K562 (cell line): ENCODE measurements around the gene YTHDC1. TPM values are rescaled to one million over a fixed set of nuclear protein-coding genes. Genes with fewer than 3 reads are reported as not detected.

ENCODE experiments used
- ATAC-seq: fragments of 200-7000 bp; cut with Tn5 transposase; 3 replicates; pipeline ENCODE4 v1.9.1; 2020; ENCODE audit warnings: moderate library complexity
- BruUV-seq: library from RNA; stranded (reverse); fragments of 400-500 nt; replicated peaks from 2 replicates; lab custom pipeline; 2021; lab: Mats Ljungman, UMichigan
- CTCF ChIA-PET: fragments of 300-600 bp; formaldehyde crosslinking; extraction: SDS; loops from one replicate; lab custom pipeline; 2021; ENCODE audit warnings: low intra/inter-chr PET ratio; lab: Yijun Ruan, JAX
- POLR2A ChIA-PET: fragments of 300-600, 350-650 bp; sonication (Branson Sonifier 250); formaldehyde crosslinking; extraction: SDS; loops from one replicate; lab custom pipeline; 2021; ENCODE audit warnings: antibody characterized with exemption, inconsistent platforms; lab: Yijun Ruan, JAX
- DNase-seq, 4 experiments: peaks; one replicate each; pipeline versions ENCODE4 v3.0.0 to v3.0.0-alpha.2; 2011 to 2018; ENCODE audit warnings: low spot score in 3 of 4, mixed read lengths in 3 of 4; ENCODE audit errors: extremely low read depth in 1 of 4
- FAIRE-seq: peaks from 2 replicates; lab custom pipeline; 2011; peaks lifted over from hg19 to GRCh38; lab: Jason Lieb, UNC
- H2AFZ ChIP-seq: 2 replicates; pipeline ENCODE4 v1.6.0; 2011; ENCODE audit warnings: low read depth, low read length, control low read depth, inconsistent platforms
- H3K27ac ChIP-seq: fragments of 200-600 bp; 3 replicates; pipeline ENCODE4 v1.8.0; 2011; ENCODE audit warnings: low read depth, mild to moderate bottlenecking, control low read depth, inconsistent platforms, low read length, moderate library complexity, mixed read lengths; ENCODE audit errors: extremely low read depth
- H3K27me3 ChIP-seq, 2 experiments: fragments of 300-600 bp in 1 of 2; 2 replicates in 1 of 2; 3 replicates in 1 of 2; pipeline versions ENCODE4 v1.6.0 to v1.8.0; 2011; ENCODE audit warnings: inconsistent platforms in 2 of 2, low read length in 2 of 2, mild to moderate bottlenecking in 1 of 2, mixed read lengths in 1 of 2, moderate library complexity in 1 of 2; ENCODE audit not compliant: control insufficient read depth in 2 of 2, insufficient read depth in 2 of 2
- H3K36me3 ChIP-seq: fragments of 300-600 bp; 3 replicates; pipeline ENCODE4 v1.8.0; 2011; ENCODE audit warnings: mild to moderate bottlenecking, low read length, inconsistent platforms; ENCODE audit not compliant: control insufficient read depth, insufficient read depth
- H3K4me1 ChIP-seq, 2 experiments: fragments of 200-600 bp in 1 of 2; replicated peaks in 1 of 2; 2 replicates in 1 of 2; 3 replicates in 1 of 2; pipeline versions ENCODE4 v1.5.1 to v1.8.0; 2011; ENCODE audit warnings: inconsistent platforms in 2 of 2, low read length in 2 of 2, mild to moderate bottlenecking in 1 of 2, mixed read lengths in 1 of 2, moderate library complexity in 1 of 2; ENCODE audit not compliant: control insufficient read depth in 2 of 2, insufficient read depth in 2 of 2
- H3K4me2 ChIP-seq: 2 replicates; pipeline ENCODE4 v1.6.1; 2011; ENCODE audit warnings: low read length, control low read depth, inconsistent platforms, mixed read lengths; ENCODE audit not compliant: insufficient read depth
- H3K4me3 ChIP-seq: fragments of 200-600 bp; sonication (generic), shearing (Covaris generic); 2 replicates; pipeline ENCODE4 v1.5.1; 2016; ENCODE audit warnings: control low read depth, inconsistent platforms
- H3K79me2 ChIP-seq: fragments of 200-600 bp; 3 replicates; pipeline ENCODE4 v1.8.0; 2011; ENCODE audit warnings: low read length, inconsistent platforms; ENCODE audit not compliant: control insufficient read depth, insufficient read depth
- H3K9ac ChIP-seq, 2 experiments: 2 replicates each; pipeline versions ENCODE4 v1.6.0 to v1.6.1; 2011; ENCODE audit warnings: low read depth in 2 of 2, low read length in 2 of 2, control low read depth in 1 of 2, inconsistent platforms in 1 of 2, mild to moderate bottlenecking in 1 of 2, mixed read lengths in 1 of 2; ENCODE audit not compliant: insufficient read depth in 1 of 2
- H3K9me1 ChIP-seq: one replicate; pipeline ENCODE4 v1.6.0; 2011; ENCODE audit warnings: inconsistent platforms, mild to moderate bottlenecking, low read length, moderate library complexity; ENCODE audit not compliant: control insufficient read depth, insufficient read depth
- H3K9me3 ChIP-seq: replicated peaks from 2 replicates; pipeline ENCODE4 v1.5.1; 2011; ENCODE audit warnings: low read depth, low read length, inconsistent platforms; ENCODE audit not compliant: control insufficient read depth, insufficient read depth
- H4K20me1 ChIP-seq: replicated peaks from 2 replicates; pipeline ENCODE4 v1.6.1; 2011; ENCODE audit warnings: low read length, inconsistent platforms, mixed read lengths; ENCODE audit not compliant: control insufficient read depth, insufficient read depth
- CBX8 ChIP-seq: fragments of 200-600 bp; sonication (generic); IDR thresholded peaks from 2 replicates; pipeline ENCODE4 v1.6.1; 2012; ENCODE audit warnings: borderline replicate concordance, mixed run types, low read depth, mild to moderate bottlenecking, moderate library complexity, mixed read lengths, low read length, control low read depth, inconsistent platforms; ENCODE audit not compliant: poor library complexity, severe bottlenecking; ENCODE audit errors: extremely low read depth
- ERF ChIP-seq: fragments of 450-650 bp; formaldehyde crosslinking; IDR thresholded peaks from 2 replicates; pipeline ENCODE4 v1.4.0; 2020; ENCODE audit warnings: mild to moderate bottlenecking, mixed read lengths
- ETV1 ChIP-seq: fragments of 450-650 bp; conservative IDR thresholded peaks from 2 replicates; pipeline ENCODE4 v1.6.1; 2016; ENCODE audit warnings: missing genetic modification characterization, control low read depth, low read depth, missing compliant biosample characterization
- HNRNPH1 ChIP-seq: fragments of 200-400 bp; formaldehyde crosslinking; optimal IDR thresholded peaks from 2 replicates; pipeline ENCODE3; 2017; ENCODE audit warnings: low read depth, mild to moderate bottlenecking, low read length, moderate library complexity
- MCM5 ChIP-seq: fragments of 450-650 bp; IDR thresholded peaks from 2 replicates; pipeline ENCODE4 v1.6.1; 2016; ENCODE audit warnings: low read depth
- MEF2A ChIP-seq: IDR thresholded peaks from 2 replicates; pipeline ENCODE4 v1.6.1; 2011; ENCODE audit warnings: low read depth, mild to moderate bottlenecking, low read length, moderate library complexity; ENCODE audit not compliant: control insufficient read depth
- MIER1 ChIP-seq: fragments of 450-650 bp; IDR thresholded peaks from 2 replicates; pipeline ENCODE4 v1.6.1; 2016; ENCODE audit warnings: antibody characterized with exemption, mild to moderate bottlenecking, low read depth
- SIRT6 ChIP-seq: IDR thresholded peaks from one replicate; pipeline ENCODE4 v1.6.1; 2012; ENCODE audit warnings: low read depth, mild to moderate bottlenecking, control low read depth, inconsistent platforms, low read length, moderate library complexity
- ZNF140 ChIP-seq: fragments of 250-450 bp; sonication (Bioruptor Pico); IDR thresholded peaks from 2 replicates; pipeline ENCODE4 v1.8.0; 2021; ENCODE audit warnings: moderate library complexity, mild to moderate bottlenecking, inconsistent platforms
- ZNF668 ChIP-seq: fragments of 250-450 bp; sonication (Bioruptor Pico); IDR thresholded peaks from 2 replicates; pipeline ENCODE4 v1.8.0; 2022; ENCODE audit warnings: mild to moderate bottlenecking, inconsistent platforms
- WGBS: fragments of 100-300 bp; shearing (Covaris generic); methylation state at CpG from one replicate; pipeline ENCODE4 v1.1.6; 2016; ENCODE audit warnings: low coverage, mixed read lengths; ENCODE audit not compliant: insufficient coverage; ENCODE audit errors: missing lambda C conversion rate; 5-methylcytosine and 5-hydroxymethylcytosine counted together
- in situ Hi-C: fragments of 300-500 bp; cut with MboI; formaldehyde crosslinking; loops from 4 replicates; pipeline ENCODE4 v1.15.0; 2018; ENCODE audit warnings: inconsistent platforms, mixed read lengths
- intact Hi-C: fragments of 100-400 bp; cut with micrococcal nuclease; formaldehyde crosslinking; loops from 2 replicates; pipeline ENCODE4 v1.14.2; 2022
- polyA plus RNA-seq, 8 experiments: library from polyadenylated mRNA; depleted of rRNA in 4 of 8; stranded (reverse) in 5 of 8; unstranded in 3 of 8; fragments of >200 nt; fragmentation: Nextera tagmentation in 2 of 8; fragmentation: Illumina TruSeq in 1 of 8; extraction: Ambion mirVana in 2 of 8; extraction: Trizol in 1 of 8; gene quantifications; 2 replicates each; pipeline versions ENCODE4 v1.2.1 to v1.2.3, GENCODE V29; 2011 to 2014; ENCODE audit warnings: inconsistent platforms in 1 of 8, missing spikeins in 1 of 8
- total RNA-seq, 7 experiments: library from RNA; depleted of rRNA in 6 of 7; stranded (reverse); fragments of >200 nt in 6 of 7; fragmentation: Illumina TruSeq in 2 of 7; extraction: Trizol in 2 of 7; gene quantifications; 2 replicates each; pipeline versions ENCODE4 v1.2.1 to v1.2.3, GENCODE V29; 2011 to 2021; ENCODE audit warnings: low replicate concordance in 1 of 7
- TF ChIP-seq, protein P1 (sequence below): fragments of 250-450 bp; sonication (Bioruptor Pico); IDR thresholded peaks from 2 replicates; pipeline ENCODE4 v1.5.0; 2021; ENCODE audit warnings: mild to moderate bottlenecking, moderate library complexity
- TF ChIP-seq, protein P2 (sequence below), 2 experiments: fragments of 250-450 bp in 1 of 2; fragments of 450-650 bp in 1 of 2; sonication (Bioruptor Pico) in 1 of 2; IDR thresholded peaks; 2 replicates each; pipeline versions ENCODE4 v1.6.1 to v1.8.0; 2016 to 2021; ENCODE audit warnings: mild to moderate bottlenecking in 2 of 2, moderate library complexity in 2 of 2, missing compliant biosample characterization in 1 of 2, missing genetic modification characterization in 1 of 2

YTHDC1 gene
- total and polyA plus RNA-seq, 9 of the 15 experiments (the other 6 are each of a cell fraction or from before 2014, with no cell fraction given): 9.8 to 65.4 (median 51.7) TPM

GRCh38 chr4:68272380-68272779 lies 77.5 kb downstream of the YTHDC1 start:
- Histone ChIP-seq H3K9me1 (no peaks in the 10 kb centered on the region), H3K36me3 (no peaks in the 10 kb centered on the region), H2AFZ (no peak overlapping the region), H3K9ac (no peak overlapping the region), H3K79me2 (no peaks in the 10 kb centered on the region), H3K27me3 (no peaks in the 10 kb centered on the region), H3K4me2 (no peak overlapping the region), H4K20me1 (no peaks in the 10 kb centered on the region), H3K27ac (no peak overlapping the region), H3K9me3 (peaks cover 5% of the 10 kb centered on the region; the same call in 1 of the 2 replicates), H3K4me3 (no peak overlapping the region), H3K4me1 (peaks cover 0 to 5% of the 10 kb centered on the region in 2 experiments; a peak in 2 of 5 replicates)
- intact Hi-C loops: loop anchor here (5.0 kb wide), 1 partner anchor 225 kb away; no protein-coding TSS in a partner anchor
- TF ChIP-seq HNRNPH1 (no peak), MEF2A (no peak), MIER1 (no peak), CBX8 (no peak), SIRT6 (no peak), ERF (no peak), ZNF668 (no peak), MCM5 (no peak), ETV1 (tag) (no peak), ZNF140 (no peak)
- TF ChIP-seq, protein P1, sequence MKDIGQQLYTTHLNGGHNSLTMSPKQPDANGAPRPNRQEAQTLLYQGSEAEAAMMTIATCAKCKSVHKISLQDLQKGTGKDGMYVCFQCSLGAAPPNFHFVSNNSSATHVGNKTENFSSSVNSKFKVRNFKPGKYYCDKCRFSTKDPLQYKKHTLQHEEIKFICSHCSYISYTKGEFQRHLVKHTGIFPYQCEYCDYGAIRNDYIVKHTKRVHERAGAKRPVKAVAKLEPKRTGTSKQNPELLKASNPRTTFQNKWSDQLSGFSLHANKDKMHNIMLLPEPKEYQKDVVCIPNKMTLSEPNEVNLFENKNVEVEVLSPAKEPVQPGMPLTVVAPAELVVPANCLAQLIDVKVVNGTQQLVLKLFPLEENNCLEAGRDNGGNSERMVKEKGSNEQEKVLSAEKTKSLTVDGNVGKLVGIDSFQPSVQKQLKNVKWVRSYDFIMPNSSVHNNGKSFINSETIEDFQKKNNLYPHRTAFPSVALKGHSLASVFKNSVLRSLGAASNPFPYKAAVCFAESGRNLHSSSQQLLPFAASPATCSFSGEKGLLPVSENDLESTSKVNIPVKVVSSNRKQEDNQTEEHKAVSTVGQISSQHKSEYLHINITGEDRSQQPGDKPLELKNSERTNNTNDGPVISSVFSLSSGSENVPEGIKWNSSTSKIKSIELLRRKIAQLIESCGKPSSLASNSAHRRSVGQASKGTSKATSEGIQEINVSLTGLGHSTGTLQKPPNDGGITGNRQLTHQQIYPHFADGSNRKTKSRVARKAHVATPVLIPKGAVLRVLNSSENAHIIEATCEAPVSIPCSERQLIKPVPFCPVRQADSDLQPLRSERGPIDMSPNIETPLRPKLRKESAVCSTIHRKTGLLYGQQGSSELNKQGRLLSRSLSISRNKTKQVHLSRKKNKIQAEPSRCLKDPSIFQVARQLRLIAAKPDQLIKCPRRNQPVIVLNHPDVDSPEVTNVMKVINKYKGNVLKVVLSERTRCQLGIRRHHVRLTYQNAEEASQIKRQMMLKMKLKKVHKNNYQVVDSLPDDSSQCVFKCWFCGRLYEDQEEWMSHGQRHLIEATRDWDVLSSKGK (CRISPR knock-in tag): no peak
- TF ChIP-seq, protein P2, sequence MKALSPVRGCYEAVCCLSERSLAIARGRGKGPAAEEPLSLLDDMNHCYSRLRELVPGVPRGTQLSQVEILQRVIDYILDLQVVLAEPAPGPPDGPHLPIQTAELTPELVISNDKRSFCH (CRISPR knock-in tag; IDR thresholded peaks at IDR 0.05): no peak
- TF ChIP-seq, protein P2 (tag; IDR thresholded peaks at IDR 0.05): no peak
- 52% methylated on average over 2 of the region's 2 CpGs for WGBS
- no peak for DNase-seq
- no TSS peak for BruUV-seq
- in situ Hi-C loops: no loop called here
- ChIA-PET POLR2A (no interaction called here), CTCF (interaction anchor here (1.6 to 1.7 kb wide), 2 partner anchors 103 to 104 kb away, joined by 5 read pairs; no protein-coding TSS in a partner anchor)
- no peak for FAIRE-seq
- ATAC-seq: no peak
